Middle frontal gyrus (tissue), 1 donor: ENCODE measurements around the gene CCT6B.
"Not testable (repeated sequence)": the region's sequence is repeated elsewhere in the genome, so short reads cannot be mapped to it uniquely, and the experiment has no call there.

Source experiments
- DNase-seq: peaks from one replicate; pipeline ENCODE4 v3.0.0-alpha.2; 2015; ENCODE audit warnings: low spot score; ENCODE audit errors: extremely low spot score

Gene CCT6B

GRCh38 chr17:34961093-34961911 lies at the start of gene CCT6B, which contains the start of gene ZNF830:
CCT6B (minus strand) TSS chr17:34961460; CDS start chr17:34961393, 67 bp downstream.
ZNF830 (plus strand) TSS chr17:34961540; CDS start chr17:34961567, 27 bp downstream.
- peak; percentile 94 for DNase-seq

GRCh38 chr17:35010093-35010492 lies 48.8 kb upstream of the CCT6B start:
- no peak for DNase-seq

- DNase-seq, result no peak
Observed at GRCh38 chr17:35006961-35007360, 45.7 kb upstream of the CCT6B start.

GRCh38 chr17:35006345-35006744 lies 45.1 kb upstream of the CCT6B start:
- no peak for DNase-seq

GRCh38 chr17:35003778-35004177 lies 42.5 kb upstream of the CCT6B start:
- DNase-seq, result no peak

- no peak for DNase-seq
Observed at GRCh38 chr17:35002876-35003551, 41.8 kb upstream of the CCT6B start.

- DNase-seq, result no peak
Observed at GRCh38 chr17:35001549-35001948, 40.3 kb upstream of the CCT6B start.

GRCh38 chr17:35000965-35001364 lies 39.7 kb upstream of the CCT6B start:
- DNase-seq, result not testable (repeated sequence)

- DNase-seq, result no peak
Observed at GRCh38 chr17:34999456-34999855, 38.2 kb upstream of the CCT6B start.

- peak; percentile 29 for DNase-seq
Observed at GRCh38 chr17:34998205-34998604, 36.9 kb upstream of the CCT6B start.

- no peak for DNase-seq
Observed at GRCh38 chr17:34997355-34997862, 36.1 kb upstream of the CCT6B start.

GRCh38 chr17:34996422-34997285 lies 35.4 kb upstream of the CCT6B start:
- DNase-seq, result no peak

GRCh38 chr17:34993031-34993430 lies 31.8 kb upstream of the CCT6B start:
- DNase-seq, result no peak

GRCh38 chr17:34991606-34992005 lies 30.3 kb upstream of the CCT6B start:
- DNase-seq, result no peak

- no peak for DNase-seq
Observed at GRCh38 chr17:34990921-34991365, 29.7 kb upstream of the CCT6B start.

- no peak for DNase-seq
Observed at GRCh38 chr17:34989473-34989872, 28.2 kb upstream of the CCT6B start.

- no peak for DNase-seq
Observed at GRCh38 chr17:34988644-34989043, 27.4 kb upstream of the CCT6B start.

GRCh38 chr17:34987232-34987631 lies 26.0 kb upstream of the CCT6B start:
- DNase-seq, result no peak

GRCh38 chr17:34981538-34982241 lies 20.4 kb upstream of the CCT6B start:
- DNase-seq, result no peak

GRCh38 chr17:34980681-34981537 lies 19.6 kb upstream of the CCT6B start:
- DNase-seq, result peak; percentile 24
